ENCODE results near the gene TRIM7.
"Not testable (repeated sequence)": the region's sequence is repeated elsewhere in the genome, so short reads cannot be mapped to it uniquely, and the experiment has no call there.

TRIM7 gene

DNA sequence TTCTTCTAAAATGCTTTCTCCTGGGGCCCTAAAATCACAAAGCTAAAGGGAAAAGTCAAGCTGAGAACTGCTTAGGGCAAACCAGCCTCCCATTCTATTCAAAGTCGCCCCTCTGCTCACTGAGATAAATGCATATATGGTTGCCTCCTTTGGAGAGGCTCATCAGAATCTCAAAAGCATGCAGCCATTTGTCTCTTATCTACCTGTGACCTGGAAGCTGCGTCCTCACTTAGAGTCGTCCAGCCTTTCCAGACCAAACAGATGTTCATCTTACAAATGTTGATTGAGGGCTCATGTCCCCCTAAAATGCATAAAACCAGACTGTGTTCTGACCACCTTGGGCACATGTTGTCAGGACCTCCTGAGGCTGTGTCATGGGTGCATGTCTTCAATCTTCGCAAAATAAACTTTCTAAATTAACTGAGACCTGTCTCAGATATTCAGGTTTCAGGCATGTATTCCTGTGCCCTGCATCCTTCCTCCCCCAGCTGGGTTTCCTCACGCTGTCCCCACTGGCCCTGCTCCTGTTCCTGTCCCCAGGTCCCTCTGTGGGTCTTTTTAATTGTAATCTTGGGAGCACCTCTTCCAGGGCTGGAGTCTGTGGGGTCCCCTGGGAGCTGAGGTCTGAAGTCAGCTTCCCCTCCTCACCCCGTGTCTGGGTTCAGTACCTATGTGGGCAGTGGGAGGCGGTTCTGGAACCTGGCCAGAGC lies 57.9 kb downstream of the TRIM7 start, which contains the start of gene OR2V2:
Gene OR2V2, plus strand, starts transcription at position 660 of the 710 bp plus-strand sequence. CDS start 7,357 bp downstream, outside the sequence.
- not testable (repeated sequence) for DNase-seq

DNA sequence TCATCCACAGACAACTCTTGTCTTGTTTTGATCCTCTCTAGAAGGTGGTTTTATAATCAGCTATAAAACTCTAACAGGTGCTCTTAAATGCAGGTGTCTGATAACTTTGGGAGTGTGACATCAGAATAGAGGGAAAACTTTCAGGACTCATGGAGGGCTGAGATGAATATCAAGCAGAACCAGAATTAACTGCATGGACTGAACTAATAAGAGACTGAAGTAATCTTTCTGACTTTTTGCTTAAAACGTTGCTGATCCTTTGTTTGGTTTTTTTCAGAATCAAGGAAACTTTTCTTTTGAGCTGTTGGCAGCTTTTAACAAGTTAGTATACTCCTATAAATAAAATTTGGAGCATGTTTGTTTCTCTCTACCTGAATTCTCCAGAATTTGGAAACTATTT lies 59.9 kb downstream of the TRIM7 start:
- DNase-seq, result no peak

Measured in NCI-H1930 (cell line).